Epithelial cell of proximal tubule (primary cell): Measurements from ENCODE around the gene RCAN2. TPM values are rescaled to one million over a fixed set of nuclear protein-coding genes. Genes with fewer than 3 reads are reported as not detected.

Experiments used
- DNase-seq: peaks from one replicate; pipeline ENCODE4 v3.0.0-alpha.2; 2011; ENCODE audit warnings: low read depth
- H3K4me3 ChIP-seq: 2 replicates; pipeline ENCODE4 v1.5.1; 2011; ENCODE audit warnings: low read depth, mild to moderate bottlenecking, low read length
- total RNA-seq: library from RNA; depleted of rRNA; stranded (reverse); fragments of >200 nt; gene quantifications from 2 replicates; pipeline ENCODE4 v1.2.3, GENCODE V29; 2015
- TF ChIP-seq, protein P1 (sequence below): conservative IDR thresholded peaks from 2 replicates; pipeline ENCODE4 v1.5.1; 2012; ENCODE audit warnings: low read depth, mild to moderate bottlenecking, low read length

The RCAN2 gene
- total RNA-seq, 1 donor from 2014 or later, result 5.3 TPM

DNA sequence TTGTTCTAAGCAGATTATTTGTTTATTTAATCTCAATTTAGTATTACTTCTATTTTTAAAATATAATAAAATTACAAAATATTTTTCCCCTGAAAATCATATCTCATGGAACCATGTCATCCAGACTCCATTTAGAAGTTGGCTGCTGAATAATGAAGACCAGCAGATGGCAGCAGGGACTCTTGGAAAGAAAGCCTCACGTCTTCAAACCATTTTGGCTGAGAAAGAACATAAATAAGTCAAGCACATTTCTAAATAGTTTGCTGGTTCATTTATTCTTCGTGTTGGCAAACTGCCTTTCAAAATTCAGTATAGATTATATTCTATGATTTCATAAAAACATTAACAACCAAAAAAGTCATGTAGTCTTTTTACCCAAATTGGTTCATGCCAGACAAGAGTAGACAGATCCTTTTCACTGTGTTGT, 71.7 kb downstream of the RCAN2 start:
- no peak overlapping the region for H3K4me3 ChIP-seq
- peak; percentile 15 for DNase-seq
- TF ChIP-seq, protein P1, sequence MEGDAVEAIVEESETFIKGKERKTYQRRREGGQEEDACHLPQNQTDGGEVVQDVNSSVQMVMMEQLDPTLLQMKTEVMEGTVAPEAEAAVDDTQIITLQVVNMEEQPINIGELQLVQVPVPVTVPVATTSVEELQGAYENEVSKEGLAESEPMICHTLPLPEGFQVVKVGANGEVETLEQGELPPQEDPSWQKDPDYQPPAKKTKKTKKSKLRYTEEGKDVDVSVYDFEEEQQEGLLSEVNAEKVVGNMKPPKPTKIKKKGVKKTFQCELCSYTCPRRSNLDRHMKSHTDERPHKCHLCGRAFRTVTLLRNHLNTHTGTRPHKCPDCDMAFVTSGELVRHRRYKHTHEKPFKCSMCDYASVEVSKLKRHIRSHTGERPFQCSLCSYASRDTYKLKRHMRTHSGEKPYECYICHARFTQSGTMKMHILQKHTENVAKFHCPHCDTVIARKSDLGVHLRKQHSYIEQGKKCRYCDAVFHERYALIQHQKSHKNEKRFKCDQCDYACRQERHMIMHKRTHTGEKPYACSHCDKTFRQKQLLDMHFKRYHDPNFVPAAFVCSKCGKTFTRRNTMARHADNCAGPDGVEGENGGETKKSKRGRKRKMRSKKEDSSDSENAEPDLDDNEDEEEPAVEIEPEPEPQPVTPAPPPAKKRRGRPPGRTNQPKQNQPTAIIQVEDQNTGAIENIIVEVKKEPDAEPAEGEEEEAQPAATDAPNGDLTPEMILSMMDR, result peak; percentile 89

DNA sequence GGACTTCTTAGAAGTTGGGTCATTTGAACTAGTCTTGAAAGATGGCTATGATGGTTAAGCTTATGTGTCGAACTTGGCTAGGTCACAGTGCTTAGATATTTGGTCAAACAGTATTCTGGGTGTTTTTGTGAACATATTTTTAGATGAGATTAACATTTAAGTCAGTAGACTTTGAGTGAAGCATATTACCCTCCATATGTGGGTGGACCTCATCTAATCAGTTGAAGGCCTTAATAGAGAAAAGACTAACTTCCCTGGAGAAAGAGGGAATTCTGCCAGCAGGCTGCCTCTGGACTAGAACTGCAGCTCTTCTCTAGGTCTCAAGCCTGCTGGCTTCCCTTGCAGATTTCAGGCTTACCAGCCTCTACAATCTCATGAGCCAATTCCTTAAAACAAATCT, 76.9 kb downstream of the RCAN2 start:
- H3K4me3 ChIP-seq, result no peak overlapping the region
- DNase-seq, result no peak
- TF ChIP-seq, protein P1, result no peak

DNA sequence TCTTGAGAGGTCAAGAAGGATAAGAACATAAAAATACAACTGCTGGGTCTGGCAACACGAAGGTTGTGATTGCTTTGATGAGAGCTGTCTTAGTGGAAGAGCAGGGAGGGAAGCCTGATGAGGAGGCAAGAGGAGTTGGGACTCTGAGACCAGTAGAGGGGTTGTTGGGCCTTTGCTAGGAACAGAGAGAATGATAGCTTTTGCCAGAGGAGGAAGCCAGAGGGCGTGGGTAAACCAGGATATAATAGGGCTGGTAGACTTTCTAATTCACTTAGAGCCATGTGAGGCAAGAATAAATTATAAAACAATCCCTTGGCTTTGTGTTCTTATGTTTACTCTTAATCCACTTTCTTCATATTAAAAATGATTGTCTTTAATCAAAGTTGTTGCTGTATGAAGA, 78.6 kb downstream of the RCAN2 start:
- TF ChIP-seq, protein P1, result no peak
- no peak overlapping the region for H3K4me3 ChIP-seq
- DNase-seq, result no peak

DNA sequence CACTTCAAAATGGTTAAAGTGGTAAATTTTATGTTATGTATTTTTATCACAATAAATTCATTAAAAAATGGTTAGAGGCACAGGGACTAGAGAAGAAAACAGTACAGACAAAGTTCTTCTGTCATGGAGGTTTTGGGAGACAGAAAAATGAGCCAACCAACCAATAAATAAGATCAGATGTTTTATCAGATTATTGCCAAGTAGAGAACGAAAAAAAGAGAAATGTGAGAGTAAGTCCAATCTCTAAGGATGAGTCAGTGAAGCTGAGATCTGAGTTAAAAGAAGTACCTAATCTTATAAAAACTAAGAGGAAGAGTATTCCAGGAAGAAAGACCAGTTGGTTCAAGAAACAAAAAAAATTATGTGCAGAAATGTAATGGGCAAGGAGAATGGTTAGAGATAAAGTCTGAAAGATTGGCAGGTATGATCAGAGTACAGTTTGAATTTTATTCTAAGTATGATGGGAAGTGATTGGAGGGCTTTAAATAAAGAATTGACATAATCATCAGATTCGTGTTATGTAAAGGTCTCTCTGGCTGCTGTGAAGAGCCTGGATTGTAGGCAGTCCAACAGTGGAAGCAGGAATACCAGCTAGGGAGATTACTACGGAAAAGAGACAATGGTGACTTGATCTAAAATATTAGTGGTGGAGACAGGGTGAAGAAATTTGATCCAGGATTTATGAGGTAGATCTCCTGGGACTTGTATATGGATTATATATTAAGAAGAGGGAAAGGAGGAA, 79.6 kb downstream of the RCAN2 start:
- H3K4me3 ChIP-seq, result no peak overlapping the region
- TF ChIP-seq, protein P1, result no peak
- no peak for DNase-seq

DNA sequence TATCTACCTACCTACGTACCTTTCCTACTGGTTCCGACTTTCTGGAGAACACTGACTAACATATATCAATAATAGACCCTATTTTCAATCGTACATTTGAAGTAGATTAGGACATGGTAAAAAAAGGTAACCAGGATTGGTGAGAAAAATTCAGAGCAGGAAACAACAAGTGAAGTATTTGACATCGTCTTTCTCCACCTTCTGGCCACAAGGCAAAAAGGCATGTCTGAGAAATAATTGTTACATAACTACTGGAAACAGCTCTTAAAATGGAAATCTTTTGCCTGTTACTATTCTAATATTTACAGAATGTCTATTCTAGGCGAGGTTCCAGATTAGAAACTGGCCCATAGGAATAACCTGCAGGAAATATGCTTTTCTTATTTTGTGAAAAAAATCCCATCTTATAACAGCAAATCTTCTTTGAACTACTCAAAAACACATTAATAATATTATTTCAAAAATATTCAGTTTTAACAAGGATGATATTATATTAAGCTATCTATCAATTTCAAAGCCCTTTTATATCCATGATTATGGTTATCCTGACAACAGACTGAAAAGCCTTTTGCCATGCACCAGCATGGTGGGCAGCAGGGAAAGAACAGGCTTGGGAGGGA, 80.8 kb downstream of the RCAN2 start:
- no peak overlapping the region for H3K4me3 ChIP-seq
- peak; percentile 13 for DNase-seq
- TF ChIP-seq, protein P1, result peak; percentile 82

DNA sequence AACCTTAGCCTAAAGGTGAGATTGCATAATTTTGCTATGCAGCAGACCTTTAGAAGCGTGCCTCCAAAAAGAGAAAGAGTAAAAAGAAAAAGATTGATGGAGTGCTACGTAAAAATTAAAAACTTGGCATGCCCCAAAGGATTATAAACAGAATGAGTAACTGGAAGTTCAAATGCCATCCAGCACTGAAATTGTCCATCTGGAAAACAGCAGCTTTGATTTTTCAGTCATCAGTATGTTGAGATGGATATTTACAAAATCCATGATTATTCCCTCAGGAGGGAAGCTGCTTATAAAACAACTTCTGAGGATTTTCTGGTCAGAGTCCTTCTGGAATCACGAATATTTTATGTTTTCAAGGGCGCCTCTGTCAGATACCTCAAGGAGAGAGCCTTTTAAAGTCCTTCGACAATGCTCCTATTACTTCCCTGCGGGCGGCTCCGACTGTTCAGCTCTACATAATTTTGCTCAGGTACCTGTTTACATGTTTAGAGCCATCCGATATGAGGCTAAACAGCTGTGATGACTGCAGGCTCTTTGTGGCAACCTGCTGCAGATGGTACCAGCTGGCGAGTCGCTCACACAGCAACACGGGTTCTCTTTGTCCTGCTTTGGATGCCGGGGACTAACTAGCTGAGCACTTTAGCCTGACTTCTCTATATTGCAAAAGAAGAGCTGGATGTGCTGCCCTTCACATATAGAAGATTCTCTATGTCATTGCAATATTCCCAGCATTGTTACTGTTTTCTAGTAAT, 83.3 kb downstream of the RCAN2 start:
- DNase-seq, result no peak
- H3K4me3 ChIP-seq, result no peak overlapping the region
- TF ChIP-seq, protein P1, result no peak
